Hematopoietic multipotent progenitor cell treated with erythropoietin and hydrocortisone succinate and interleukin-3 and kit ligand, for 6 days (in vitro differentiated cells): Measurements from ENCODE around the gene CARD10.

Experiments used
- DNase-seq: peaks from one replicate; pipeline ENCODE4 v3.0.0-alpha.2; 2015

Gene CARD10

DNA sequence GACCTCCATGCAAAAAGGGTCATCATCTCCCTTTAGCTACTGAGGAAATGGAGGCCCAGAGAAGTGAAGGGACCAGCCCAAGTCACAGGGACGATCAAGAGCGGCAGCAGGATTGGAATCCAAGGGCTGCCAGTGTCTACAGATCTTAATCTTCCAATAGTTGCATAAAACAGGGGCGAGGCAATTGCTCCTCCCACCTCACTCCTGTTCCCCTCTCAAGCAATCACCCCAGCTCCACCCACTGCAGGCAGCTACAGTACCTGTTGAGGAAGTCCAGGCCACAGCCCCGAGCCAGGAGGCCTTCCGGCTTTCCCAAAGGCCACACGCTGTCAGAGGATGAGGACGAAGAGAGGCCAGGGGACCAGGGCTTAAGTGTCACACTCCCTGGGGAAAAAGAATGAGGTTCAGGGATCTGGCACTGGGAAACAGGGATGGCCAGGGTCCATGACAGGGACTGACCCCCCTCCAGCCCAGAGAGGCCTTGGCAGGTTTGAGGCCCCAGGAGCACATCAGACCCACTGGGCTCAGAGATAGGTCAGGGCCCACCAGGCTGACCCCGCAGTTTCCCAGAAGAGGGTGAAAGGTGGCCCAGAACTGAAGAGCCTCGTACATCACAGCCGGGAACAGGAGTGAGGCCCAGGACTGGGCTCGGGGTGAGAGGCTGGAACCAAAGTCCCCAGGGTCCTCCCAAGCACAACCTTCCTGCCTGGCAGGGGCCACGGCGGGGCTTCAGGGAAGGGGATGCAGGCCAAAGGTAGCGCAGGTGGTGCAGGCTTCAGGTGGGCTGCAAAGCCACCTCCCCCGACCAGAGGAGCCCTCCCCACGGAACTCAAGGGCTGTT lies 16.7 kb downstream of the CARD10 start:
- DNase-seq = peak; percentile 65

DNA sequence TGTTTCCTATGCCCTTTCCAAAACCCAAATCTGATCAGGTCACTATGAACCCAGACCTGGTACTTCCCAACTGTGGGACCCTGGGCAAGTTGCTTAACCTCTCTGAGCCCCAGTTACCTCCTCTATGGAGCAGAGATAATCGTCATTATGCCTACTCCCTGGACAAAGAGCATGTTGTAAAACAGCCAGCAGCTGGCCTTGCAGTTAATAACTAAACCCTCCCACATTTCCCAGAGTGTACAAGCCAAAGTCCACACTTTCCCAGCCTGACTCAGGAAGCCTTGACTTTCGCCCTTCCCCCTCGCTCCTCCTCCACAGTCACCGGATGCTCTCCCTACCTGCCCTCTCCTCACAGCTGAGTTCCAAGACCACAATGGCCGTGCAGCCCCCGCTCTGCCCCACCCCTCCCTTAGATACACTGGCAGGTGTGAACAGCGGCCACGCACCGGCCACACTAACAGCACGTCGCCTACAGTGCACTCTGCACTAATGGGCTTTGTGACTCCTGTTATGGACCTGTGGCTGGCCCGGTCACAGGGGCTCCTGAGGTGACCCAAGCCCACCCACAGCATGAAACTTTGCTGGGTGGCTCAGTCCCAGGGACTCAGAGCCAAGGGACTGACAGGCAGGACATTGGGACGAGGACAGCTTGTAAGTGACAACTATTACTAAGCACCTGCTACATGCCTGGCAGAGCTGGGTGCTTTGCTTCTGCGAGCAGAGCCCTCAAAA lies 17.4 kb downstream of the CARD10 start:
- DNase-seq = no peak

DNA sequence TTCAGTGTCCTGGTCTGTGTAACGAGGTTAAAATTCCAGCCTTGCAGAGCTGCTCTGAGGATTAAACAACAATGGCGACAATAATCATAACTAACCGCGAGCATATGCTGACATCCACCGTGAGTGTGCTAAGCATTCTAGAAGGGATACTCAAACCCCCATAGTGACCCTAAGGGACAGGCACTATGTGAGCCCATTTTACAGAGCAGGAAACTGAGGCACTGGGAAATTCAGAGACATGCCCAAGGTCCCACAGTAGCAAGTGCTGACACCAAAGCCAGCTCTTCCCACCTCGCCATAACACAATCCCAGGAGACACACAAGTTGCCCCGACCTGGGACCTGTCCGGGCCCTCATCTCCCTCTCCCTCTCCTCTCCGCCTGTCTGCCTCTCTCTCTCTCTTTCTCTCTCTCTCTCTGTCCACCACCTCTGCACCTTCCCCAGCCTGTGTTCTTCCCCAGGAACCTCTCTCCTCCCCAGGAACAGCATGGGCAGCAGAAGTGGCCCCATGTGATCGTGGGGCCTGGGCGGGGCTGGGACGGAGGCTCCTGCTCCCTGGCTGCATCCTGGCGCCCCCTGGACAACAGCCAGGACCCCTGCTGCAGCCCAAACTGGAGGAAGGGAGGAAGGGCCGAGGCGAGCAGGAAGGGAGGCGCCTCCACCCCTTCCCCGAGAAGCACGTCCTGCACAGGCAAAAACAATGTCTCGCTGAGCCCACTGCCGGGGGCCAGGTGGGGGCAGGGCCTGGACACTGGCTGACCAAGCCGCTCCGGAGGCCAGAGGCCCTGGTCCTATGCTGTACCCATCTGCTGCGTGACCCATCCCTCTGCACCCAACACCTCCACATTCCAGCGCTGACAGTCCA lies 18.2 kb downstream of the CARD10 start:
- DNase-seq = no peak

DNA sequence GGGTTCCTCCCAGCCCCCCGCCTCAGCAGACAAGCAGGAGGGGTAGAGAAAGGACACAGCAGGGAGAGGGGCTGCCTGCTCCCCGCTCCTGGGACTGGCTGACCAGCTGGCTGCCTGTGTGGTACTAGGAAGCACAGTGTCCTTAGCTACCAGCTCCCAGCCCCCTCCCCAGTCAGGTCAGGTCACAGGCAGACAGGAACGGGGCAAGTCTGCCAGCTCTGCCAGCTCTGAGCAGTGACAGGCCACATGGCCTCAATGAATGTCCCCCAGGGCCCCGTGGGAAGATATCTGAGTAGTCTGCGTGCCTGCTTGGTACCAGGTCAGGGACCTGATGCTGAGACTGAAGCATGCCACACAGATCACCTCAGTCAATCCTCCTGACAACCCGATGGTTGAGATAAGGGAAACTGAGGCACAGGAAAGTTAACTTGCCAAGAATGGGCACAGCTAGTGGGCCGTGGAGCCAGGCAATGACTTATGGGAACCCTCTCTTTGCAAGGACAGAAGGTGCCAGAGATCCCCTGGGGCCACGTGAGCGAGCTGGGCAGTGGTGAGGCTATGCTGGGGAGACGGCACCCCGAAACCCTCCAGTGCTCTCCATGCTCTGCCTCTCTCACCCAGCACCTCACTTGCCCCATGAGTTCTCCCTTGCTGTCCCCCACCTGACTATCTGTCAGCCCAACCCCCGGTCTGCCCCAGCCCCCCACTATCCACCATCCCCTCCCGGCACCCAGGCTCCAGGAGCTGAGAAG lies 19.2 kb downstream of the CARD10 start:
- no peak for DNase-seq

DNA sequence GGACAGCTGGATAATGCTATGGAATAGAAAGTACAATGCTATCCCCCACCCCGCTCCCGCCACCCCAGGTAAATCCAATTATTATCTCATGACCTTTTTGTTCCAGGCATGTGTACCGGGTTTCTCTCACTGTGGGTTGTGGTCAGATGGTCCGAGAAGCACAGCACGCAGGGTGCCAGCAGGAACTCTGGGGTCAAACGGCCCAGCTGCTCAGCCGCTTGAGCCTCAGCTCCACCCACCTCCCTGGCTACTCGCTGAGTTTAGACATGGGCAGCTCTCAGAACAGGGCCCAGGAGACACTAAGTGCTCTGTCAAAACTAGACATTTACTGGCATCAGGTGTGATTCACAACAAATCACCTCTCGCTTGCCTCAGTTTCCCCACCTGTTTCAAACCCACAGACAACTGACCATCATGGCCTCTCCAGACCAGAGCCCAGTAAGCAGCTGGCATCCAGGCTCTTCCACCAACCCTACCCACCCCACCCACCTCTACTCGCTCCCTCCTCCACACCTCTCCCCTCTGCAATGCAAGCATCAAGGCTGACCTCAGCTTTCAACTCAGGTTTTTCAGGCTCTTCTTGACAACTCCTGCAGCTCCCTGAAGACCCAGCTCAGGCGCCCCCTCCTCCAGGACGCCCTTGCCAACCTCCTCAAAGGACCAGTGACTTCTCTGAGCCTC lies 20.0 kb downstream of the CARD10 start:
- DNase-seq = no peak

DNA sequence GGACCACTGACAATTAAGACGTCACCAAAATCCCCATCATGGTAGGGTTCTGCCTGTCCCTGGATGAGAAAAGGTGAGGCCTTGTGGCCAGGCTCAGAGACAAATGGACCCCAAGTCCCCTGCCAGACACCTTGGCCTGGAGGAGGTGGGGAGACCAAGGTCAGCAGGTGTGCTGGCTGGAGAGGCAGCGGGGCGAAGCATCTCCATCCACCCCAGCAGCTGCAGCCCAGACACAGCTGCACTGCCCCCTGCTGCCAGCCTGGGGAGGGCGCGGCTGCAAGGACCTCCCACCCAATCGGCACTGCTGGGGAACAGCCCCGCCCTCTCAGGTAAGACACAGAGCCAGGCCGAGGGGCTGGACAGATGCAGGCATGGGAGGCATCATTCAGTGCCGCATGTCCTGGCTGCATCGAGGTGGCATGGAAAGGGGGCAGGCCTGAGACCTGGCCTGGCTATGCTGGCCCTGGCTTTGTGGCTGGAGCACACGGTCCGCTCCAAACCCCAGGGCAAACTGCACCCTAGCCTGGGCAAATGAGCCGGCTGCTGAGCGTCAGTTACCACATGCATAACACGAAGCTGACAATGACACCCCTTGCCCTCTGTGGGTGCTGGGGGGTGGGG lies 20.8 kb downstream of the CARD10 start:
- DNase-seq = peak; percentile 77

DNA sequence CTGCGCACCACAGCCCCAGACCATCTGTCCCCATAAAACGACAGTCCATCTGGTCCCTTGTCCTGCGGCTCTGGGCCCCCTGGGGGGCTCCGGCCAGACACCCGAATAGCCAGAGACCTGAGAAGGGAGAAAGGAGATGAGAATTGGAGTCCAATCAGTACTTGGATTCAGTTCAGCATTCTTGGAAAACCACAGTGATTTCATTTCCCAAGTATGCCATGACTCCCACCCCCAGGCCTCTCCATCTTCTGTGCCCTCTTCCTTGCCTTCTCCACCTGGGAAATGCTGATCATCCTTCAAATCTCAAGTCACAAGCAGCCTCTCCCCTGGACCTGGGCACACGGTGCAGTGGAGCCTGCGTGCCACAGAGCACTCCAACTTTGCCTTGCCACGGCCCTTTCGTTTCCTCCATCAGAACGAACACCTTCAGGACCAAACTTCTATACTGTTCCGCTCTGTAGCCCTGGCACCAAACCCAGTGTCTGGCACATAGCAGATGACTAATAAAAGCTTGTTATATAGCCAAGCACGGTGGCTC lies 22.1 kb downstream of the CARD10 start:
- no peak for DNase-seq

DNA sequence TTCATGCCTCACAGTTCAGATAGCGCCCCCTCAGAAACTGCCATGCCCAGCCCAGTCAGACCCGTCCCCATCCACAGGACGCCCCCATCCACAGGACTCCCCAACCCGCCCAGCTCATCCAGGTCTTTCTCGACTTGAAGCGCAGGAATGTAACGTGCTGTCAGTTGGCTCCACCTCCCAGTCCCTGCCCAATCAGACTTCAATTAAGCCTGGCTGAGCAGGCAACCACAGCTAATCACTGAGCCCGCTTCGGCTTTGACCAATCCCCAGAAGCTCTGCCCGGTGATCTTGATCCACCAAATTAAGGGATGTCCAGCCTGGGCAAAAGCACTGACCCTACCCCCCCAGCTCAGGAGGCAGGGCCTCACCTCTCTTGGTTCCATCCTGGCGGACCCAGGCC lies 22.6 kb downstream of the CARD10 start:
- no peak for DNase-seq

DNA sequence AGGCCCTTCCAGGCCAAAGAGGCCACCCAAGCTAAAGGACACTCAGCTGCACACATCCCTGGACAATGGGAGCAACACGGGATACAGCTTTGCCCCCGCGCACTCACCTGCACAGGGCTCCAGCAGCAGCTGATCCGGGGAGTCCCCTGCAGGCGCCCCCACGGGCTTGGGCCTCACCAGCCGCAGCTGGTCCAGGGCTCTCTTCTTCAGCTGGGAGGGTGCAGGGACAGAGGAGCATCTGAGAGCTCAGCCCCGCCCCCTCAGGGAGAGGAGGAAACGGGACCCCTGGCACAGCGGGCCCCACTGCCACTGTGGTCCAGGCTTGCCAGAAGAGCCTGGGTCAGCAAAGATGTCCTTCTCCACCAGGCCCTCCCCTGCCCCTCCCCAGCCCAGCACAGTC lies 25.2 kb downstream of the CARD10 start:
- no peak for DNase-seq

DNA sequence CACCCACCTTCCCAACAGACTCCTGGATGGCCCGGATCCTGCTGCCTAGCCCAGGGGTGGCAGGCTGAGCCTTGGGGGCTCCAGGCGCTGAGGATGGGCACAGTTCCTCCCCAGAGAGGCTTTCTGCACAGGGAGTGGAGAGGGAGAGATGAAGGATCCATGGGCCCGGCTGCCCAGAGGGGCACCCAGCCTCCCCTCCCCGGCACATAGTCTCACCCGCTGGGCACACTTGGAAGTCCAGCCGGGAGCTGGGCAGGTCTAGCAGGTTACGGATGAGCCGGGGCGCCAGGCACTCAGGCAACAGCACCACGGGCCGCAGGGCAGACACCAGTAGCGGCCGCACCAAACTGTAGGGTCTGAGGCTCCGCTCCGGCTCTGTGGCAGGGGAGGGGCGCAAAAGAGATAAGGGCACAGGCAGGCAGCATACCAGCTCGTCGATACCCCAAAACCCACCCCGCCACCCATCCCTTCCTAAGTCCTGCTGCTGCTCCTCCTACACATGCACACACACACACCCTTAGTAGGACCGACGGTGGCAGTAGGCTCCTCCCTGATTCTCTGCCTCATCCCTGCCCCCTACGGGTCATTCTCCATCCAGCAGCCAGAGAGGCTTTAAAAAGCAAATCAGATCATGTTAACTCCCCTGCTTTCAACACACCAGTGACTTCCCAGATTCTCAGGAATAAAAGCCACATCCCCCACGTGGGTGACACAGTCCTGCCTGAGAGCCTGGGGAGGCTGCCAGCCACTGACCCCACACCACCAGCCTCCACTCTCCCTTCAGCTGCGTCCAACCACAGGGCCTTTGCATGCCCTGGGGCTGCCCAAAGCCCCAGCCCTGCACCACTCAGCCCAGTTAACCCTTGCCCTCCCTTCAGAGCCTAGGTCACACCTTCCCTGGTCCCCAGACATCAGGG lies 26.5 kb downstream of the CARD10 start:
- DNase-seq = peak; percentile 81

DNA sequence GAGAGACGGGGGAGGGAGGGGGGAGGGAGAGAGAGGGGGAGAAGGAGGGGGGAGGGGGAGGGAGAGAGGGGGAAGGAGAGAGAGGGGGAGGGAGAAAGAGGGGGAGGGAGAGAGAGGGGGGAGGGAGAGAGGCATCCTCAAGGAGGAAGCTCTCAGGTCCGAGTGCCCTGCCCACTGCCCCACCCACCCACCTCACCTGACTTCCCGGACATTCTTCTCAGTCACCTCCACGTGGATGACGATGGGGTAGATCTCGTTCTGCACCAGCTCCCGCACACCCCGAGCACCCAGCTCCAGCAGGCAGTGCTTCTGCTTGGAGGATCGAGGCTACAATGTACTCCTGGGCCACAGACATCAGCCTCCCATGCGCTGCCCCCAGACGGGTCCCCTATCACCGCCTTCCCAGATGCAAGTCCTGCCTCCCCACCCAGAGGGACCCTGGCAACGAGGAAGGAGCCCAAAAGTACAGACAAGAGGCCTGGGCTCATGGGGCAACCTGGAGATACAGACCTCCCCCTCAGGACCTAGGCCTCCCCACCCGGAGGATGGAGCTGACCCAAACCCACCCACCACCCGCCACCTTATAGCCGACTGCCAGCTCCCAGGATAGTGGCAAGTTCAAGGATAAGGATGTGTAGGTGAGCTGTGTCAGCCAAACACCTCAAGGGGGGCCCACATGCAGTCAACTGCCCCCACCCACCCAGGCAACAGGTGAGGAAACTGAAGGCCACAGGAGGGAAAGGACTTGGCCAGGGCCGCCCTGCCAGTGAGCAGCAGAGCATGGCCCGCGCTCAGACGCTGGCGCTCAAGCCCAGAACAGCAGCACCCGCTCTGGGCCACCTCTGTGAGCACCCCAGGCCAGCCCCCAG lies 27.4 kb downstream of the CARD10 start:
- no peak for DNase-seq

DNA sequence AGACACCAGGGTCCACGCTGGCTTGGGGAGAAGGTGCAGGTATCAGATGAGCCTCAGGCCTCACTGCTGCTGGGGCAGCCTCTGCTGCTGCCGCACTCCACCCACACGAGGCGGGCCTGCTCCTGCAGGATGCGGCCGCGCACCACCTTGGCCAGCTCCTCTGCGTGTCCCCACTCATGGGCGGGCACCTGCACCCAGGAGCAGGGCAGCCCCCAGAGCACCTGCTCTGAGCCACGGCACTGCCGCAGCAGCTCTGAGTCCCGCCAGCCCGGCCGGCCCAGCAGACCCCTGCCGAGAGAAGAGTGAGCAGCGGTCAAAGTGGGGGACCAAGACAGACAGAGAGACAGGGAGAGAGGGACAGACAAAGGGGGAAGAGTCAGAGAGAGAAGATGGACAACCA lies 28.1 kb downstream of the CARD10 start:
- no peak for DNase-seq

DNA sequence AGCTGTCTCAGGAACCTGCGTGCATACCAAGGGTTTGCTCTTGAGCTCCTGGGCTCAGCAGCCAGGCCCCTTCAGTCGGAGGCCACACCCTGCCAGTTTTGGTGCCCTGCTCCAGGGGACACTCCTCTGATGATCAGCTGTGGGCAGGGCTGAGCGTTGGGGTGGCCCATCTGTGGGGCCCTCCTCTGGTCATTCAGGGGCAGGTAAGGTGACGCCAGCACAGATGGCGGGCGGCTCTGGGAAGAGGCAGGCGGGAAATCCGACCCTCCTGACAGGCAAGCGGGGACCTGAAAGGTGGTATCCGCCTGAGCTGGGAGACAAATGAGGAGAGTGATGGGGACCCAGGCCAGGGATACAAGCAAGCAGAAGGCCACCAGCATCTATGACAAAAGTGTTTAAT lies 29.2 kb downstream of the CARD10 start:
- DNase-seq = no peak

DNA sequence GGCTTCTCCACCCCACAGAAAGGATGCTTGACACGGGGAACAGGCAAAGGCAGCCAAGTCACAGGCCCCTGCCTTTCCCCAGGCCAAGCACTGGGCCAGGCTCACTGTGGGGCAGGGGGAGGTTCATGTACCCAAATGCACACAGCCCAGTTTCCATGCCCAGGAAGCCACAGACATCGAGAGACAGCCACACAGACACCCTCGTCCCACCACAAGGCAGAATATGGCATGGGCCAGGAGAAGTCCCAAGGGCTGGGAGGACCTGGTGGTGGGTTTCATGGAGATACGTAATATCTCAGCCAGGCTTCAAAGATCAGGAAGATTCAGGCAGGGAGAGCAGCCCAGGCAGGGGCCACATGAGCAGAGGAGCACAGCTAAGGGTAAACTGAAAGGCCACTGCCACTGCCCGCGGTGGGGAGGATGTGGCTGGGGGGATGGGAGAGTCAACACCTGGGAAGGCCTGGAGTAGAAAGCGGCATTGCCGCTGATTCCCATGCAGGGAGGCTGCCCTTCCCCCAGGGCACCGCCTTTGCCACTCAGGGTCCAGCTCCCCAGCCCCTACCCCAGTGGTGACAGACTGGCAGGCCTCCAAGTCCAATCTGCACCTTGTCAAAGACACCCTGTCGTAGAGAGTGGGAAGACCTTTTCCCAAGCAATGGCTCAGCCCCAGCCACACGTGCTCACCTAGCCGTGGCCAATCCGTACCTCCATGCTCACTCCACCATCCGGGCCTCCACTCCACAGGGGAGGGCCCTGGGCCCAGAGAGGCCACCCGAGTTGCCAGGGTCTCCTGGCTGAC lies 30.7 kb downstream of the CARD10 start:
- DNase-seq = no peak

DNA sequence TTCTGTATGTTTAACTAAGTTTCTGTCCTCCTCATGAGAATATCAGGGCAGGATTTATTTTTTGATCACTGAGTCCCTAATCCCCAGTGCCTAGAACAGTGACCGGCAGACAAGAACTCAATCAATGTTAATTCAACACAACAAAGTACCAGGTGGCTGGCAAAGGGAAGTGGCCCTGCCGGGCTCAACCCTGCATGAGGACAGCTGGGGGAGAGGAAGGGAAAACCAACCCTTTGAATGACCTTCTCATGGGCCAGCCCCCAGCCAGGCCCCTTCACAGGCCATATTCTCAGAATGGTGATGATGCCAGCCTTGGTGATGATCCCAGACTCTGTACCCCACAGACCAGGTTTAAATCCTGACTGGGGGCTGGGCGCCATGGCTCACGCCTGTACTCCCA lies 31.6 kb downstream of the CARD10 start:
- no peak for DNase-seq

DNA sequence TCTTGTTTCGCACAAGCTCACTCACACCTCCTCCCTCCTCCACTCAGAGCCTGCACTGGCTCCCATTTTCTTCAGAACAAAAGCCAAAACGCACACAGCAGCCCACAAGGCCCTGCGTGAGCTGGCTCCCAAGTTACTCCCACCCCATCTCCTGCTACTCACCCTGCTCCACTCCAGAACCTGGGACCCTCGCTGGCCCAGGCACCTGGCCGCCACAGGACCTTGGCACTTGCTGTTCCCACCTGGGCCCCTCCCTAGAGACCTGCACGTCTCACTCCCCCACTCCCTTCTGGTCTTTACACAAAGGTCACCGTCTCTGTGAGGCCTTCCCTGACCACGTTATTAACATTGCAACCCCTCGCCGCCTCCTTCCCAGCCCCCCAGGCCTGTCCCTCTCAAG lies 32.1 kb downstream of the CARD10 start:
- DNase-seq = no peak

DNA sequence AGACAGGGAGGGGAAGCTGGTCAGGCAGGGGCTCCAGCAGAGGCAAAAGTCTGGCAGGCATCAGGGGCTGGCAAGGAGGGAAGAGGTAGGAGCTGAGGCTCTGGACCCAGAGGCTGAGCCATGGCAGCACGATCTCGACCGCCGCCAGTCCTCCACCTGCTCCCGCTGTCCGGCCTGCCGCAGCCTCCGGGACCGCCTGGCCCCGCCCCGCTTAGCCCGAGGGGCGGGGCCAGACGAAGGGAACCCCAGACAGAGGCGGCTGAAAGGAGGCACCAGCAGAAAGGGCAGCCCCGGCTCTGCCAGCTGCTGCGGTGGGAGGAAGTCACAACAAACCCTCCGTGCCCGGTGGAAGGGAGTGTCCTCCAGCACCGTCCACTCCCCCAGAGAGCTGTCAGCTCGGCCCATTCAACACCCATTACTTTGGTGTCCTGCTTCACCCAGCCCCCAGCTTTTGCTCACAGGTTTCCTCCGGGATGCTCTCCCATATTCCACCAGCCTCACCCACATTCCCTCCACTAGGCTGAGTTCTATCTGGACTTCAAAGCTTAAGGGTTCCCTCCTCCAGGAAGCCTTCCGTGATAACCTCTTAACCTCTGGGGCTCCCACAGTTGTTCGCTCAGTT lies 32.9 kb downstream of the CARD10 start, which contains the start of gene MFNG:
Gene MFNG (minus strand): TSS at position 161 of the 622 bp plus-strand sequence. CDS start 207 bp downstream, outside the sequence.
- DNase-seq = peak; percentile 93
